Measurements from ENCODE around the gene STARD13.

The STARD13 gene

DNA sequence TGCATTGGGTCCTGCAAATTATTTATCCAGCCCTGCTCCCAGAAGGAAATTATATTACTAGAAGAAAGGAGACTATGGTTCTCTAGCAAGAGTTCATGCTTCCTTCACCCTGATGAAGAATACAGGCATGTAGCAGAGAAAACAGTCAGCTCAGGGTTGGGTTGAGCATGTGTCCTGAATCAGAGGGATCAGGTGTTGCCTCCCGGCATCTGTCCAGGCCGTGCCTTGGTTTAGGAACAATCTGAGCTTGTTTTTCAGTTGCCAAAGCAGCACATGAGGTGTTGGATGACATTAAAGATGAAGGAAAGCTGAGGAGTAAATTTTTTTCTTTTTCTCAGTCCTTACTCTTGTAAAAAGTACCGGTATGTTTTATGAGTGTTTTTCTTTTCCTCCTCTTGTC is 207.3 kb downstream of the STARD13 start:
- Histone ChIP-seq H3K27ac (no peak overlapping the region), H3K36me3 (no peaks in the 10 kb centered on the region), H3K4me3 (ENCODE audit: low read depth, low read length) (no peak overlapping the region), H3K27me3 (ENCODE audit: insufficient read depth, low read depth, severe bottlenecking) (no peaks in the 10 kb centered on the region), H3K9me3 (ENCODE audit: severe bottlenecking) (no peaks in the 10 kb centered on the region)
- TF ChIP-seq, protein P1, sequence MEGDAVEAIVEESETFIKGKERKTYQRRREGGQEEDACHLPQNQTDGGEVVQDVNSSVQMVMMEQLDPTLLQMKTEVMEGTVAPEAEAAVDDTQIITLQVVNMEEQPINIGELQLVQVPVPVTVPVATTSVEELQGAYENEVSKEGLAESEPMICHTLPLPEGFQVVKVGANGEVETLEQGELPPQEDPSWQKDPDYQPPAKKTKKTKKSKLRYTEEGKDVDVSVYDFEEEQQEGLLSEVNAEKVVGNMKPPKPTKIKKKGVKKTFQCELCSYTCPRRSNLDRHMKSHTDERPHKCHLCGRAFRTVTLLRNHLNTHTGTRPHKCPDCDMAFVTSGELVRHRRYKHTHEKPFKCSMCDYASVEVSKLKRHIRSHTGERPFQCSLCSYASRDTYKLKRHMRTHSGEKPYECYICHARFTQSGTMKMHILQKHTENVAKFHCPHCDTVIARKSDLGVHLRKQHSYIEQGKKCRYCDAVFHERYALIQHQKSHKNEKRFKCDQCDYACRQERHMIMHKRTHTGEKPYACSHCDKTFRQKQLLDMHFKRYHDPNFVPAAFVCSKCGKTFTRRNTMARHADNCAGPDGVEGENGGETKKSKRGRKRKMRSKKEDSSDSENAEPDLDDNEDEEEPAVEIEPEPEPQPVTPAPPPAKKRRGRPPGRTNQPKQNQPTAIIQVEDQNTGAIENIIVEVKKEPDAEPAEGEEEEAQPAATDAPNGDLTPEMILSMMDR (IDR thresholded peaks at IDR 0.05; ENCODE audit: low read depth, low read length): no peak
- DNase-seq: no peak

DNA sequence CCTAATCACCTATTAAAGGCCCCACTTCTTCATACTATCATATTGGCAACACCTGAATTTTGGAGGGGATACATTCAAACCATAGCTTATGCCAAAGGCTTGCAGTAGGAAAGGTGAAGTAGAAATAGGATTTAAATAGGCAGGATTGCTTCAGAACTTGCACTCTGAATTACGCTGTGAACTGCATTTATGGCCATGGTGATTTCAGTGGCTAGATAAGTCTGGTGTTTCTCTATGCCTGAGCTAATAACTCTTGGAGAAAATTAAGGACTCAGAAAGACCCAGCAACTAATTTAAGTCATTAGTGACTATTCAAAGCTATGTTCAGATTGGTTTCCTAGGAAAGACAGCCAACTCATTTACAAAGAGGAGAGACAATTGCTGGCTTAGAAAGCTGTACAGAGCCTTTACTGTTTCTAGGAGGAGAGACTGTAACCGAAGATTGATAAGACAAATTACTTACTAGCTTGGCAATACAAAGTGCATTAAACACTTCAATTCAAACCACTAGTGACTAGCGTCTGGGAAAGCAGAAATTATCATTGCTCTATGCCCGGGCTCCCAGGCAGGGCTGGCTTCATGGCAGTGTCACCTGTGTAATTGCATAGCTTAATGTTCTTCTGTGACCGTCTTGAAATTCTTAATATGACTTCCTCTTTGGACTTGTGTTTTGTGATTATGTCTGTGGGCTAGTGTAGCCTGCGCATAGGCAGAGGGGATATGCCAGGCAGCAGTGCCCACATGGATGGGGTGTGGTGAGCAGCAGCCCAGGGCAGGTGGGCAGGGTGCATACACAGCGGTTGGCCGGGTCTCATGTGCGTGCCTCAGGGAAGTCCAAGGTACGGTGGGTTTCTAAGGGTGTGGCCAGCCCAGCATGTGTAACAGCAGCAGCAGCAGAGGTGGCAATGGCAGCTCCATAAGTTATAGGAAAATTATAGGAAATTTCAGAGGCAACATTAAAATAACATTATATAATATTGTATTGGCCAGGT is 209.3 kb downstream of the STARD13 start:
- no peak for DNase-seq
- TF ChIP-seq, protein P1 (IDR thresholded peaks at IDR 0.05; ENCODE audit: low read depth, low read length): no peak
- no peak overlapping the region for H3K27ac ChIP-seq
- no peak overlapping the region for H3K4me3 ChIP-seq (ENCODE audit: low read depth, low read length)
- H3K9me3 ChIP-seq (ENCODE audit: severe bottlenecking): no peaks in the 10 kb centered on the region
- H3K36me3 ChIP-seq: no peaks in the 10 kb centered on the region
- no peaks in the 10 kb centered on the region for H3K27me3 ChIP-seq (ENCODE audit: insufficient read depth, low read depth, severe bottlenecking)

- H3K9me3 ChIP-seq (ENCODE audit: severe bottlenecking): no peaks in the 10 kb centered on the region
- TF ChIP-seq, protein P1 (IDR thresholded peaks at IDR 0.05; ENCODE audit: low read depth, low read length): no peak
- no peak overlapping the region for H3K27ac ChIP-seq
- no peak for DNase-seq
- no peaks in the 10 kb centered on the region for H3K27me3 ChIP-seq (ENCODE audit: insufficient read depth, low read depth, severe bottlenecking)
- no peaks in the 10 kb centered on the region for H3K36me3 ChIP-seq
- no peak overlapping the region for H3K4me3 ChIP-seq (ENCODE audit: low read depth, low read length)
These were observed 212.2 kb downstream of the STARD13 start for GRCh38 chr13:33073338-33073737.

GRCh38 chr13:33072759-33073158 is 212.8 kb downstream of the STARD13 start:
- Histone ChIP-seq H3K9me3 (ENCODE audit: severe bottlenecking) (no peaks in the 10 kb centered on the region), H3K27ac (no peak overlapping the region), H3K27me3 (ENCODE audit: insufficient read depth, low read depth, severe bottlenecking) (no peaks in the 10 kb centered on the region), H3K4me3 (ENCODE audit: low read depth, low read length) (no peak overlapping the region), H3K36me3 (no peaks in the 10 kb centered on the region)
- TF ChIP-seq, protein P1 (IDR thresholded peaks at IDR 0.05; ENCODE audit: low read depth, low read length): no peak
- DNase-seq: no peak

- TF ChIP-seq, protein P1 (IDR thresholded peaks at IDR 0.05; ENCODE audit: low read depth, low read length): no peak
- no peak for DNase-seq
- Histone ChIP-seq H3K36me3 (no peaks in the 10 kb centered on the region), H3K4me3 (ENCODE audit: low read depth, low read length) (no peak overlapping the region), H3K27me3 (ENCODE audit: insufficient read depth, low read depth, severe bottlenecking) (no peaks in the 10 kb centered on the region), H3K9me3 (ENCODE audit: severe bottlenecking) (no peaks in the 10 kb centered on the region), H3K27ac (no peak overlapping the region)
These were observed 213.3 kb downstream of the STARD13 start for GRCh38 chr13:33072282-33072681.

Data from WERI-Rb-1 (cell line).